Mucosa of rectum (tissue), 2 donors: Measurements from ENCODE around the gene ALK.

Source experiments
- H3K27ac ChIP-seq, 2 donors: one replicate each; pipeline ENCODE4 v1.7.0; 2013; ENCODE audit warnings: inconsistent platforms in 2 of 2, low read depth in 2 of 2, low read length in 2 of 2
- H3K27me3 ChIP-seq, 2 donors: one replicate each; pipeline ENCODE4 v1.7.0; 2013; ENCODE audit warnings: low read length in 2 of 2; ENCODE audit not compliant: control insufficient read depth in 2 of 2, insufficient read depth in 2 of 2
- H3K36me3 ChIP-seq, 2 donors: one replicate each; pipeline ENCODE4 v1.7.0; 2013; ENCODE audit warnings: low read length in 2 of 2; ENCODE audit not compliant: control insufficient read depth in 2 of 2, insufficient read depth in 2 of 2
- H3K4me1 ChIP-seq, 2 donors: one replicate each; pipeline ENCODE4 v1.7.0; 2013; ENCODE audit warnings: low read length in 2 of 2, mild to moderate bottlenecking in 1 of 2; ENCODE audit not compliant: control insufficient read depth in 2 of 2, insufficient read depth in 2 of 2
- H3K4me3 ChIP-seq, 2 donors: one replicate each; pipeline ENCODE4 v1.7.0; 2013; ENCODE audit warnings: low read length in 2 of 2
- H3K9ac ChIP-seq, 2 donors: one replicate each; pipeline ENCODE4 v1.7.0; 2013; ENCODE audit warnings: low read length in 2 of 2, low read depth in 1 of 2, mild to moderate bottlenecking in 1 of 2
- H3K9me3 ChIP-seq, 2 donors: one replicate each; pipeline ENCODE4 v1.7.0; 2013; ENCODE audit warnings: low read length in 2 of 2; ENCODE audit not compliant: control insufficient read depth in 2 of 2
- donor health status: healthy.
- donor health status: Normal muscosa, but diverticular disease.

Gene ALK

GRCh38 chr2:29373870-29374269 lies 547.5 kb downstream of the ALK start:
- Histone ChIP-seq H3K4me3 (no peak overlapping the region), H3K4me1 (no peaks in the 10 kb centered on the region), H3K9ac (no peak overlapping the region), H3K36me3 (no peaks in the 10 kb centered on the region), H3K9me3 (no peaks in the 10 kb centered on the region), H3K27me3 (no peaks in the 10 kb centered on the region), H3K27ac (no peak overlapping the region)

GRCh38 chr2:29372185-29372584 lies 549.2 kb downstream of the ALK start:
- H3K27me3 ChIP-seq: no peaks in the 10 kb centered on the region
- no peak overlapping the region for H3K9ac ChIP-seq
- H3K9me3 ChIP-seq: no peaks in the 10 kb centered on the region
- no peaks in the 10 kb centered on the region for H3K36me3 ChIP-seq
- no peak overlapping the region for H3K27ac ChIP-seq
- no peak overlapping the region for H3K4me3 ChIP-seq
- no peaks in the 10 kb centered on the region for H3K4me1 ChIP-seq

GRCh38 chr2:29370581-29371125 lies 550.7 kb downstream of the ALK start:
- H3K4me1 ChIP-seq: no peaks in the 10 kb centered on the region
- H3K36me3 ChIP-seq: no peaks in the 10 kb centered on the region
- H3K27me3 ChIP-seq: no peaks in the 10 kb centered on the region
- no peak overlapping the region for H3K4me3 ChIP-seq
- no peak overlapping the region for H3K27ac ChIP-seq
- H3K9me3 ChIP-seq: no peaks in the 10 kb centered on the region
- no peak overlapping the region for H3K9ac ChIP-seq

GRCh38 chr2:29370173-29370572 lies 551.2 kb downstream of the ALK start:
- Histone ChIP-seq H3K27me3 (no peaks in the 10 kb centered on the region), H3K9ac (no peak overlapping the region), H3K4me3 (no peak overlapping the region)

GRCh38 chr2:29368659-29369040 lies 552.7 kb downstream of the ALK start:
- H3K9ac ChIP-seq: no peak overlapping the region
- no peaks in the 10 kb centered on the region for H3K4me1 ChIP-seq
- no peak overlapping the region for H3K4me3 ChIP-seq
- H3K27me3 ChIP-seq: no peaks in the 10 kb centered on the region
- no peaks in the 10 kb centered on the region for H3K9me3 ChIP-seq
- no peak overlapping the region for H3K27ac ChIP-seq
- no peaks in the 10 kb centered on the region for H3K36me3 ChIP-seq

More at GRCh38 chr2:29370173-29370572, 551.2 kb downstream of the ALK start:
- no peak overlapping the region for H3K27ac ChIP-seq
- H3K4me1 ChIP-seq: no peaks in the 10 kb centered on the region
- no peaks in the 10 kb centered on the region for H3K9me3 ChIP-seq
- no peaks in the 10 kb centered on the region for H3K36me3 ChIP-seq

GRCh38 chr2:29367986-29368658 lies 553.3 kb downstream of the ALK start:
- H3K9ac ChIP-seq: no peak overlapping the region
- no peaks in the 10 kb centered on the region for H3K27me3 ChIP-seq
- no peak overlapping the region for H3K27ac ChIP-seq
- H3K36me3 ChIP-seq: no peaks in the 10 kb centered on the region
- no peak overlapping the region for H3K4me3 ChIP-seq
- no peaks in the 10 kb centered on the region for H3K4me1 ChIP-seq
- no peaks in the 10 kb centered on the region for H3K9me3 ChIP-seq

- no peak overlapping the region for H3K27ac ChIP-seq
- H3K36me3 ChIP-seq: no peaks in the 10 kb centered on the region
- H3K9ac ChIP-seq: no peak overlapping the region
- no peak overlapping the region for H3K4me3 ChIP-seq
- H3K9me3 ChIP-seq: no peaks in the 10 kb centered on the region
- no peaks in the 10 kb centered on the region for H3K4me1 ChIP-seq
- H3K27me3 ChIP-seq: no peaks in the 10 kb centered on the region
These were observed 558.3 kb downstream of the ALK start for GRCh38 chr2:29363111-29363510.

GRCh38 chr2:29361231-29361630 lies 560.2 kb downstream of the ALK start:
- H3K27ac ChIP-seq: no peak overlapping the region
- H3K36me3 ChIP-seq: no peaks in the 10 kb centered on the region
- H3K4me3 ChIP-seq: no peak overlapping the region
- no peaks in the 10 kb centered on the region for H3K27me3 ChIP-seq
- no peaks in the 10 kb centered on the region for H3K9me3 ChIP-seq
- H3K4me1 ChIP-seq: no peaks in the 10 kb centered on the region
- no peak overlapping the region for H3K9ac ChIP-seq

GRCh38 chr2:29360016-29360784 lies 561.2 kb downstream of the ALK start:
- Histone ChIP-seq H3K27ac (no peak overlapping the region), H3K9ac (no peak overlapping the region), H3K4me3 (no peak overlapping the region), H3K4me1 (no peaks in the 10 kb centered on the region), H3K9me3 (no peaks in the 10 kb centered on the region), H3K27me3 (no peaks in the 10 kb centered on the region), H3K36me3 (no peaks in the 10 kb centered on the region)

- H3K4me1 ChIP-seq: no peaks in the 10 kb centered on the region
- H3K27ac ChIP-seq: no peak overlapping the region
- no peaks in the 10 kb centered on the region for H3K27me3 ChIP-seq
- H3K4me3 ChIP-seq: no peak overlapping the region
- H3K9me3 ChIP-seq: no peaks in the 10 kb centered on the region
- H3K9ac ChIP-seq: no peak overlapping the region
- no peaks in the 10 kb centered on the region for H3K36me3 ChIP-seq
These were observed 567.9 kb downstream of the ALK start for GRCh38 chr2:29353403-29353991.
